Smooth muscle cell (in vitro differentiated cells): ENCODE results near the gene PPARD. TPM values are rescaled to one million over a fixed set of nuclear protein-coding genes. Genes with fewer than 3 reads are reported as not detected.

Experiments
- DNase-seq: peaks from one replicate; lab custom pipeline; 2025; ENCODE audit not compliant: unreplicated experiment; lab: John Stamatoyannopoulos, UW
- H2AFZ ChIP-seq: fragments of 200-600 bp; sonication (generic); 2 replicates; pipeline ENCODE4 v1.6.0; 2016; ENCODE audit warnings: antibody characterized with exemption, low read depth, mild to moderate bottlenecking
- H3F3A ChIP-seq: fragments of 200-600 bp; sonication (generic); 2 replicates; pipeline ENCODE4 v1.6.0; 2017; ENCODE audit warnings: antibody characterized with exemption, low read depth
- H3K27ac ChIP-seq: fragments of 200-600 bp; sonication (generic); 2 replicates; pipeline ENCODE4 v1.5.1; 2016; ENCODE audit warnings: low read depth, mild to moderate bottlenecking
- H3K27me3 ChIP-seq: fragments of 200-600 bp; sonication (generic); 2 replicates; pipeline ENCODE4 v1.6.1; 2016; ENCODE audit warnings: low read depth, mild to moderate bottlenecking
- H3K36me3 ChIP-seq: fragments of 200-600 bp; sonication (generic); 2 replicates; pipeline ENCODE4 v1.5.1; 2016; ENCODE audit warnings: low read depth
- H3K4me1 ChIP-seq: fragments of 200-600 bp; sonication (generic); 2 replicates; pipeline ENCODE4 v1.5.1; 2016; ENCODE audit warnings: low read depth
- H3K4me2 ChIP-seq: fragments of 200-600 bp; sonication (generic); 2 replicates; pipeline ENCODE4 v1.6.0; 2016; ENCODE audit warnings: mild to moderate bottlenecking
- H3K4me3 ChIP-seq: fragments of 200-600 bp; sonication (generic); 2 replicates; pipeline ENCODE4 v1.5.1; 2016; ENCODE audit warnings: mild to moderate bottlenecking
- H3K79me2 ChIP-seq: fragments of 200-600 bp; sonication (generic); 2 replicates; pipeline ENCODE4 v1.6.0; 2016; ENCODE audit warnings: low read depth, mild to moderate bottlenecking
- H3K9ac ChIP-seq: fragments of 200-600 bp; sonication (generic); 2 replicates; pipeline ENCODE4 v1.6.0; 2016; ENCODE audit warnings: low read depth
- H3K9me3 ChIP-seq: fragments of 200-600 bp; sonication (generic); replicated peaks from 2 replicates; pipeline ENCODE4 v1.5.1; 2016; ENCODE audit warnings: low read depth
- H4K20me1 ChIP-seq: fragments of 200-600 bp; sonication (generic); 2 replicates; pipeline ENCODE4 v1.6.0; 2016; ENCODE audit warnings: low read depth
- CTCF ChIP-seq: fragments of 200-600 bp; sonication (generic); IDR thresholded peaks from 2 replicates; pipeline ENCODE4 v1.5.1; 2017; ENCODE audit warnings: borderline replicate concordance, mild to moderate bottlenecking, antibody characterized with exemption; ENCODE audit not compliant: insufficient read depth, poor library complexity, severe bottlenecking
- WGBS: methylation state at CpG from one replicate; pipeline ENCODE4 v1.1.7; 2016; ENCODE audit warnings: low lambda C conversion rate; 5-methylcytosine and 5-hydroxymethylcytosine counted together
- polyA plus RNA-seq: library from polyadenylated mRNA; unstranded; fragments of >200 nt; fragmentation: Nextera tagmentation; extraction: Ambion mirVana; gene quantifications from 2 replicates; pipeline ENCODE4 v1.2.1, GENCODE V29; 2016
- total RNA-seq: library from RNA; depleted of rRNA; stranded (reverse); fragments of >200 nt; gene quantifications from 2 replicates; pipeline ENCODE4 v1.2.3, GENCODE V29; 2014

Gene PPARD
- total and polyA plus RNA-seq, 2 experiments from 2014 or later: 8.2 to 31.1 TPM

- H3K27ac ChIP-seq: no peak overlapping the region
- no peaks in the 10 kb centered on the region for H3K9me3 ChIP-seq
- WGBS: 62% methylated on average over 3 of the region's 3 CpGs
- DNase-seq: no peak
- peaks cover 37% of the 10 kb centered on the region for H4K20me1 ChIP-seq
- no peak overlapping the region for H3K9ac ChIP-seq
- H3F3A ChIP-seq: no peaks in the 10 kb centered on the region
- TF ChIP-seq CTCF: no peak
- H3K4me1 ChIP-seq: no peaks in the 10 kb centered on the region
- no peak overlapping the region for H3K4me3 ChIP-seq
- H2AFZ ChIP-seq: no peak overlapping the region
- no peaks in the 10 kb centered on the region for H3K36me3 ChIP-seq
- peaks cover 6% of the 10 kb centered on the region for H3K79me2 ChIP-seq
- no peak overlapping the region for H3K4me2 ChIP-seq
- no peaks in the 10 kb centered on the region for H3K27me3 ChIP-seq
These were observed 67.8 kb downstream of the PPARD start for GRCh38 chr6:35410131-35410530.

- no peak for TF ChIP-seq CTCF
- peaks cover 6% of the 10 kb centered on the region for H3K79me2 ChIP-seq
These were observed 68.7 kb downstream of the PPARD start for GRCh38 chr6:35411066-35411465.

GRCh38 chr6:35412102-35412501, 69.7 kb downstream of the PPARD start:
- Histone ChIP-seq H3K4me3 (no peak overlapping the region), H3K9ac (no peak overlapping the region), H4K20me1 (peaks cover 19% of the 10 kb centered on the region), H2AFZ (no peak overlapping the region), H3K79me2 (peaks cover 5% of the 10 kb centered on the region), H3K4me2 (no peak overlapping the region), H3K9me3 (no peaks in the 10 kb centered on the region), H3K27ac (no peak overlapping the region), H3K27me3 (no peaks in the 10 kb centered on the region), H3K36me3 (no peaks in the 10 kb centered on the region), H3F3A (no peaks in the 10 kb centered on the region), H3K4me1 (no peaks in the 10 kb centered on the region)
- WGBS: 89% methylated on average over 8 of the region's 8 CpGs
- no peak for DNase-seq
- no peak for TF ChIP-seq CTCF

More at GRCh38 chr6:35411066-35411465, 68.7 kb downstream of the PPARD start:
- Histone ChIP-seq H3K9ac (no peak overlapping the region), H3K27ac (no peak overlapping the region), H3K27me3 (no peaks in the 10 kb centered on the region), H3K4me2 (no peak overlapping the region), H3K36me3 (no peaks in the 10 kb centered on the region), H4K20me1 (peaks cover 28% of the 10 kb centered on the region), H3K4me3 (no peak overlapping the region), H3K4me1 (no peaks in the 10 kb centered on the region), H3F3A (no peaks in the 10 kb centered on the region), H2AFZ (no peak overlapping the region), H3K9me3 (no peaks in the 10 kb centered on the region)
- DNase-seq: no peak
- WGBS: 91% methylated on average over 9 of the region's 9 CpGs

- Histone ChIP-seq H3K27me3 (no peaks in the 10 kb centered on the region), H3K36me3 (no peaks in the 10 kb centered on the region), H3K9me3 (no peaks in the 10 kb centered on the region), H3K27ac (no peak overlapping the region), H3K9ac (no peak overlapping the region), H3K4me1 (no peaks in the 10 kb centered on the region), H2AFZ (no peak overlapping the region), H3K4me3 (no peak overlapping the region), H3F3A (no peaks in the 10 kb centered on the region), H4K20me1 (peaks cover 4% of the 10 kb centered on the region), H3K4me2 (no peak overlapping the region), H3K79me2 (no peaks in the 10 kb centered on the region)
- WGBS: 92% methylated on average over 6 of the region's 6 CpGs
- no peak for TF ChIP-seq CTCF
- no peak for DNase-seq
These were observed 71.6 kb downstream of the PPARD start for GRCh38 chr6:35413911-35414310.
